G401.6 (cell line): ENCODE data around the gene UBE2G2.
A peak's percentile ranks its signal among the peaks of the same experiment; 100 is the strongest.

Experiments
- FAIRE-seq: peaks from 2 replicates; lab custom pipeline; 2012; peaks lifted over from hg19 to GRCh38; lab: Jason Lieb, UNC

Gene UBE2G2

GRCh38 chr21:44815225-44815624, 13.6 kb upstream of the UBE2G2 start:
- FAIRE-seq = no peak

GRCh38 chr21:44814498-44815023, 12.9 kb upstream of the UBE2G2 start:
- no peak for FAIRE-seq

- FAIRE-seq = no peak
Observed at GRCh38 chr21:44813727-44814126, 12.1 kb upstream of the UBE2G2 start.

GRCh38 chr21:44813149-44813548, 11.5 kb upstream of the UBE2G2 start:
- no peak for FAIRE-seq

- FAIRE-seq = no peak
Observed at GRCh38 chr21:44812640-44813039, 11.0 kb upstream of the UBE2G2 start.

GRCh38 chr21:44810779-44811178, 9.2 kb upstream of the UBE2G2 start:
- FAIRE-seq = no peak

- FAIRE-seq = no peak
Observed at GRCh38 chr21:44805859-44806258, 4.2 kb upstream of the UBE2G2 start.

GRCh38 chr21:44805226-44805625, 3.6 kb upstream of the UBE2G2 start:
- no peak for FAIRE-seq

- no peak for FAIRE-seq
Observed at GRCh38 chr21:44804762-44805161, 3.1 kb upstream of the UBE2G2 start.

GRCh38 chr21:44803651-44804050, 2.0 kb upstream of the UBE2G2 start:
- FAIRE-seq = no peak

GRCh38 chr21:44802396-44803153, 955 bp upstream of the UBE2G2 start:
- FAIRE-seq = no peak

- no peak for FAIRE-seq
Observed at GRCh38 chr21:44800971-44801467, 601 bp downstream of the UBE2G2 start.

GRCh38 chr21:44800103-44800502, 1.5 kb downstream of the UBE2G2 start:
- FAIRE-seq = peak; percentile 66

- FAIRE-seq = no peak
Observed at GRCh38 chr21:44799646-44800045, 2.0 kb downstream of the UBE2G2 start.

GRCh38 chr21:44797775-44798174, 3.8 kb downstream of the UBE2G2 start:
- no peak for FAIRE-seq

- FAIRE-seq = no peak
Observed at GRCh38 chr21:44795342-44795741, 6.3 kb downstream of the UBE2G2 start.

- no peak for FAIRE-seq
Observed at GRCh38 chr21:44793592-44794374, 7.8 kb downstream of the UBE2G2 start.

GRCh38 chr21:44792702-44793591, 8.7 kb downstream of the UBE2G2 start:
- FAIRE-seq = peak; percentile 59

GRCh38 chr21:44791993-44792392, 9.6 kb downstream of the UBE2G2 start:
- no peak for FAIRE-seq

GRCh38 chr21:44791246-44791645, 10.4 kb downstream of the UBE2G2 start:
- FAIRE-seq = no peak

- no peak for FAIRE-seq
Observed at GRCh38 chr21:44790368-44790767, 11.3 kb downstream of the UBE2G2 start.

- FAIRE-seq = no peak
Observed at GRCh38 chr21:44789880-44790279, 11.7 kb downstream of the UBE2G2 start.
